ENCODE measurements around the gene PRDM10. TPM values are rescaled to one million over a fixed set of nuclear protein-coding genes. Genes with fewer than 3 reads are reported as not detected.
A peak's percentile ranks its signal among the peaks of the same experiment; 100 is the strongest.

PRDM10 gene
- total RNA-seq, 2 donors from 2014 or later = 11.6 to 12.2 TPM

GRCh38 chr11:129852125-129852740 is 150.4 kb downstream of the PRDM10 start:
- Mint-ChIP-seq H3K4me3 (no peak overlapping the region), H3K4me1 (peaks cover 28% of the 10 kb centered on the region), H3K27ac (peak overlapping the region; percentile 97), H3K36me3 (ENCODE audit: low read depth) (peaks cover 4% of the 10 kb centered on the region), H3K27me3 (no peaks in the 10 kb centered on the region)
- DNase-seq = no peak
- no peak for ATAC-seq
- H3K9me3 ChIP-seq (ENCODE audit: control insufficient read depth, low read length, poor library complexity, severe bottlenecking) = no peaks in the 10 kb centered on the region

Other genes starting within 250 kb of the PRDM10 start
- 1 to 10 TPM; 4.4 to 4.8 TPM for gene TMEM45B, start 187.0 kb downstream of the PRDM10 start, total RNA-seq
- 10 to 100 TPM; 53.6 to 61.1 TPM for gene NFRKB, start 107.3 kb downstream of the PRDM10 start, total RNA-seq
- 10 to 100 TPM; 37.7 to 44.4 TPM for gene APLP2, start 67.1 kb upstream of the PRDM10 start, total RNA-seq
- gene ST14, start 156.9 kb upstream of the PRDM10 start, total RNA-seq = 1 to 10 TPM in 1 of 2 donors, under 1 TPM in 1; 0.81 to 1.1 TPM